GM12878 (cell line): ENCODE data around the gene PRTFDC1. TPM values are rescaled to one million over a fixed set of nuclear protein-coding genes. Genes with fewer than 3 reads are reported as not detected.
A peak's percentile ranks its signal among the peaks of the same experiment; 100 is the strongest.

Source experiments
- ATAC-seq: fragments of 200-7000 bp; cut with Tn5 transposase; 3 replicates; pipeline ENCODE4 v1.9.1; 2020; ENCODE audit warnings: mild to moderate bottlenecking, moderate library complexity
- BruUV-seq: library from RNA; stranded (reverse); fragments of 400-500 nt; replicated peaks from 2 replicates; lab custom pipeline; 2021; lab: Mats Ljungman, UMichigan
- CTCF ChIA-PET: fragments of 300-600 bp; sonication (Branson Sonifier 250); formaldehyde crosslinking; extraction: SDS; loops from one replicate; lab custom pipeline; 2021; ENCODE audit warnings: inconsistent platforms; lab: Yijun Ruan, JAX
- POLR2A ChIA-PET: fragments of 350-600 bp; formaldehyde crosslinking; extraction: SDS; loops from one replicate; lab custom pipeline; 2021; ENCODE audit warnings: inconsistent platforms; lab: Charles Lee
- RAD21 ChIA-PET: fragments of 300-600 bp; sonication (Branson Sonifier 250); formaldehyde crosslinking; loops from one replicate; lab custom pipeline; 2023; ENCODE audit warnings: antibody characterized with exemption; ENCODE audit not compliant: unreplicated experiment; lab: Charles Lee
- SMC1A ChIA-PET: fragments of 300-600 bp; sonication (Branson Sonifier 250); formaldehyde crosslinking; loops from one replicate; lab custom pipeline; 2023; ENCODE audit not compliant: unreplicated experiment, uncharacterized antibody; lab: Charles Lee
- DNase-seq: peaks from one replicate; pipeline ENCODE4 v3.0.0-alpha.2; 2011; ENCODE audit warnings: low read depth, low spot score
- FAIRE-seq: peaks from 3 replicates; lab custom pipeline; 2011; peaks lifted over from hg19 to GRCh38; lab: Jason Lieb, UNC
- H2AFZ ChIP-seq: 2 replicates; pipeline ENCODE4 v1.6.0; 2011; ENCODE audit warnings: low read depth, low read length, control low read depth; ENCODE audit not compliant: control insufficient read depth
- H3K27ac ChIP-seq: 2 replicates; pipeline ENCODE4 v1.5.1; 2011; ENCODE audit warnings: control low read depth; ENCODE audit not compliant: control insufficient read depth, insufficient read depth
- H3K27me3 ChIP-seq, 2 experiments: replicated peaks in 1 of 2; 2 replicates each; pipeline versions ENCODE4 v1.6.0 to v1.6.1; 2011; ENCODE audit warnings: low read length in 1 of 2; ENCODE audit not compliant: control insufficient read depth in 2 of 2, insufficient read depth in 2 of 2
- H3K36me3 ChIP-seq, 2 experiments: 2 replicates each; pipeline ENCODE4 v1.5.1; 2011; ENCODE audit warnings: low read length in 1 of 2; ENCODE audit not compliant: control insufficient read depth in 2 of 2, insufficient read depth in 2 of 2
- H3K4me1 ChIP-seq: 2 replicates; pipeline ENCODE4 v1.6.1; 2011; ENCODE audit warnings: mild to moderate bottlenecking, low read length, moderate library complexity, mixed read lengths; ENCODE audit not compliant: control insufficient read depth, insufficient read depth
- H3K4me2 ChIP-seq: 2 replicates; pipeline ENCODE4 v1.6.0; 2011; ENCODE audit warnings: control low read depth; ENCODE audit not compliant: control insufficient read depth, insufficient read depth
- H3K4me3 ChIP-seq: fragments of 200-600 bp; sonication (generic); 2 replicates; pipeline ENCODE4 v1.5.1; 2016
- H3K79me2 ChIP-seq: 2 replicates; pipeline ENCODE4 v1.6.0; 2011; ENCODE audit warnings: low read length; ENCODE audit not compliant: control insufficient read depth, insufficient read depth
- H3K9ac ChIP-seq: 2 replicates; pipeline ENCODE4 v1.8.0; 2011; ENCODE audit warnings: low read length, control low read depth, mixed read lengths; ENCODE audit not compliant: control insufficient read depth, insufficient read depth
- H3K9me3 ChIP-seq: replicated peaks from 3 replicates; pipeline ENCODE4 v1.5.1; 2011; ENCODE audit warnings: mild to moderate bottlenecking, low read length; ENCODE audit not compliant: control insufficient read depth, insufficient read depth
- H4K20me1 ChIP-seq: 2 replicates; pipeline ENCODE4 v1.6.0; 2011; ENCODE audit not compliant: control insufficient read depth, insufficient read depth
- ATF2 ChIP-seq: IDR thresholded peaks from 2 replicates; pipeline ENCODE4 v1.6.1; 2012; ENCODE audit warnings: low read length, inconsistent platforms
- BMI1 ChIP-seq: fragments of 450-650 bp; IDR thresholded peaks from 2 replicates; pipeline ENCODE4 v1.6.1; 2016; ENCODE audit warnings: mild to moderate bottlenecking, moderate library complexity, borderline replicate concordance
- DPF2 ChIP-seq: fragments of 450-650 bp; IDR thresholded peaks from 2 replicates; pipeline ENCODE4 v1.6.1; 2017; ENCODE audit warnings: mild to moderate bottlenecking
- EED ChIP-seq: sonication (generic); IDR thresholded peaks from 2 replicates; pipeline ENCODE4 v1.6.1; 2016; ENCODE audit warnings: antibody characterized with exemption, low read depth
- EP300 ChIP-seq, 2 experiments: fragments of 150-350 bp in 1 of 2; IDR thresholded peaks; 2 replicates each; pipeline ENCODE4 v1.6.1; 2011 to 2012; ENCODE audit warnings: low read depth in 2 of 2, low read length in 2 of 2, borderline replicate concordance in 1 of 2, improper control_type of control experiment in 1 of 2, inconsistent platforms in 1 of 2; ENCODE audit not compliant: control insufficient read depth in 1 of 2
- IKZF1 ChIP-seq: fragments of 450-650 bp; conservative IDR thresholded peaks from 2 replicates; pipeline ENCODE4 v1.6.1; 2017; ENCODE audit warnings: antibody characterized with exemption, mild to moderate bottlenecking
- KAT2A ChIP-seq: conservative IDR thresholded peaks from 2 replicates; pipeline ENCODE4 v1.6.1; 2011; ENCODE audit warnings: low read depth, low read length; ENCODE audit not compliant: control insufficient read depth
- PBX3 ChIP-seq: IDR thresholded peaks from 2 replicates; pipeline ENCODE4 v1.6.1; 2011; ENCODE audit warnings: mild to moderate bottlenecking, low read depth, low read length, moderate library complexity; ENCODE audit not compliant: insufficient replicate concordance
- RUNX3 ChIP-seq: IDR thresholded peaks from 2 replicates; pipeline ENCODE4 v1.6.1; 2012; ENCODE audit warnings: low read length, inconsistent platforms
- SREBF1 ChIP-seq: IDR thresholded peaks from 2 replicates; pipeline ENCODE4 v1.6.1; 2012; ENCODE audit warnings: mild to moderate bottlenecking, low read length
- TAF1 ChIP-seq: IDR thresholded peaks from 2 replicates; pipeline ENCODE4 v1.6.1; 2011; ENCODE audit warnings: mild to moderate bottlenecking, low read depth, low read length, borderline replicate concordance
- YY1 ChIP-seq: IDR thresholded peaks from 2 replicates; pipeline ENCODE4 v1.6.1; 2011; ENCODE audit warnings: low read depth, mild to moderate bottlenecking, low read length
- ZNF207 ChIP-seq: fragments of 450-650 bp; IDR thresholded peaks from 2 replicates; pipeline ENCODE4 v1.6.1; 2014; ENCODE audit warnings: antibody characterized with exemption, mild to moderate bottlenecking, borderline replicate concordance
- ZNF384 ChIP-seq: IDR thresholded peaks from 2 replicates; pipeline ENCODE4 v1.6.1; 2012; ENCODE audit warnings: low read depth, mild to moderate bottlenecking, low read length, improper control_type of control experiment, borderline replicate concordance
- ZNF687 ChIP-seq: fragments of 450-650 bp; IDR thresholded peaks from 2 replicates; pipeline ENCODE4 v1.6.1; 2017; ENCODE audit warnings: mild to moderate bottlenecking, moderate library complexity
- WGBS: methylation state at CpG from one replicate; pipeline ENCODE4 v1.1.6; 2016; ENCODE audit warnings: low lambda C conversion rate; ENCODE audit not compliant: insufficient replicate concordance, insufficient coverage; ENCODE audit errors: missing lambda C conversion rate; 5-methylcytosine and 5-hydroxymethylcytosine counted together
- in situ Hi-C: fragments of 300-500 bp; cut with MboI; formaldehyde crosslinking; loops from 9 replicates; pipeline ENCODE4 v1.14.3; 2018; ENCODE audit warnings: mixed read lengths
- intact Hi-C: fragments of 100-400 bp; cut with micrococcal nuclease; formaldehyde crosslinking; loops from one replicate; pipeline ENCODE4 v1.14.2; 2022; ENCODE audit not compliant: unreplicated experiment
- polyA plus RNA-seq, 11 experiments: library from polyadenylated mRNA; depleted of rRNA in 4 of 11; unstranded in 6 of 11; stranded (reverse) in 5 of 11; fragments of >200 nt; fragmentation: Nextera tagmentation in 4 of 11; fragmentation: Illumina TruSeq in 1 of 11; extraction: Ambion mirVana in 4 of 11; extraction: Trizol in 1 of 11; gene quantifications; 1 replicate in 1 of 11; 2 replicates in 10 of 11; pipeline versions ENCODE4 v1.2.1 to v1.2.3, GENCODE V29; 2011 to 2016; ENCODE audit warnings: inconsistent platforms in 2 of 11, missing spikeins in 2 of 11, low read depth in 1 of 11
- total RNA-seq, 4 experiments: library from RNA; depleted of rRNA in 3 of 4; stranded (reverse); fragments of >200 nt in 3 of 4; fragmentation: Illumina TruSeq in 1 of 4; extraction: Trizol in 1 of 4; gene quantifications; 2 replicates each; pipeline versions ENCODE4 v1.2.1 to v1.2.3, GENCODE V29; 2013 to 2021

PRTFDC1 gene
- total and polyA plus RNA-seq, 10 of the 15 experiments (the other 5 are each of a cell fraction or from before 2014, with no cell fraction given): 5.5 to 17.3 (median 11.3) TPM

- FAIRE-seq (peak; percentile 81), DNase-seq (peak; percentile 51), ATAC-seq (peak; percentile 79)
- ChIA-PET POLR2A (interaction anchor here (0.5 to 7.0 kb wide), 8 partner anchors 9 to 253 kb away, joined by 3 to 103 read pairs (median 4); no protein-coding TSS in a partner anchor), SMC1A (interaction anchor here (0.6 to 8.9 kb wide), 28 partner anchors 12 to 330 kb away, joined by 3 to 236 read pairs (median 6); partner anchors contain the start of gene THNSL1), RAD21 (interaction anchor here (0.7 to 16.1 kb wide), 18 partner anchors 17 to 304 kb away, joined by 3 to 274 read pairs (median 4); partner anchors contain the start of gene ARHGAP21), CTCF (interaction anchor here (0.6 to 5.6 kb wide), 17 partner anchors 9 to 330 kb away, joined by 3 to 56 read pairs (median 4); no protein-coding TSS in a partner anchor)
- H3K4me1 ChIP-seq: peaks cover 3% of the 10 kb centered on the region; the same call in 1 of the 2 replicates
- no peaks in the 10 kb centered on the region for H3K36me3 ChIP-seq
- no peaks in the 10 kb centered on the region for H4K20me1 ChIP-seq
- no peak overlapping the region for H3K4me2 ChIP-seq
- intact Hi-C loops (loop anchor here (1.0 to 5.0 kb wide), 5 partner anchors 18 to 295 kb away; partner anchors contain the start of gene ARHGAP21), in situ Hi-C loops (no loop called here)
- WGBS: 9% methylated on average over 4 of the region's 4 CpGs
- BruUV-seq: TSS peak; percentile 72
- no peaks in the 10 kb centered on the region for H3K79me2 ChIP-seq
- no peak overlapping the region for H3K27ac ChIP-seq
- no peaks in the 10 kb centered on the region for H3K9me3 ChIP-seq
- no peak overlapping the region for H3K9ac ChIP-seq
- H2AFZ ChIP-seq: no peak overlapping the region
- no peak overlapping the region for H3K4me3 ChIP-seq
- no peaks in the 10 kb centered on the region for H3K27me3 ChIP-seq
- TF ChIP-seq IKZF1 (peak; percentile 74), RUNX3 (peak; percentile 24; the same call in 1 of the 2 replicates), ATF2 (peak; percentile 34; the same call in 1 of the 2 replicates), DPF2 (peak; percentile 86), ZNF384 (peak; percentile 36; the same call in 1 of the 2 replicates), BMI1 (0 out of 2 replicates have a peak, but pooled peaks have one; percentile 34), EP300 (IDR thresholded peaks at IDR 0.05; ENCODE audit: borderline replicate concordance in 1 of 2, control insufficient read depth in 1 of 2, low read depth in 2 of 2, low read length in 2 of 2) (peak; percentile 82 to 87; a peak in 3 of 4 replicates), SREBF1 (no peak), EED (no peak), KAT2A (no peak), TAF1 (no peak), ZNF687 (0 out of 2 replicates have a peak, but pooled peaks have one; percentile 40), ZNF207 (no peak), YY1 (no peak), PBX3 (no peak)
Measured at GRCh38 chr10:24947304-24948097, 4.9 kb downstream of the PRTFDC1 start.
